ENCODE measurements around the gene UBE3C.

The UBE3C gene

DNA sequence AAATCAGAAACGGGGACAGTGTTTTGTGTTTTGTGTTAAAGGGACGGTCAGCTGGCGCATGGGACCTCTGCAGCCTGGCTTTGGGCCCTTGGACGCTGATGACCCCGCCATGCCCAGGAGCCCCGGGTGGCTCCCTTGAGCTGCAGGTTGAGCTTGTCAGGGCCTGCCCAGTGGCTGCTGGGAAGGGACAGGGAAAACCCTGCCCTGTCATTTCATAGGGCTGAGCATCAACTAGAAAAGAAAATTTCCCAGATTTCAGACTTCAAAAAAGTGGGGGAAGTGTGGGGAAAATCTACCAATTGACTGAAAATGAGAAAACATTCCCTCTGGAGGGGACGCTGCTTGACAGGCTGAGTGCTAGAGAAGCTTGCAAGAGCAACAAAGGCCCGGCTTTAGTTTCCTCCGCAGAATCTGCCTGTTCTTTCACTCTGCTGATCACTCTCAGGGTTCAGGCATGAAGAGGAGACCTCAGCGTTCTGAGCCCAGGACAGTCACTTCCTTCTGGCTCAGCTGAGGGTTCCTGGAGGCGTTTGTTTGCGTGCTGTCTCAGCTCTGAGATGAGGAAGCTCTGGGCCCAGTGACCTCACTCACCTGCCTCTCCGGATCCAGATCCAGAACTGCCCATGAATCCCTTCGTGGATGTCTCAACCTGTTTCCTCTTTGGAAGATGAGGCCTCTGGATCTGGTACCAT is 179.4 kb downstream of the UBE3C start:
- in situ Hi-C loops (cut with HindIII; ENCODE audit: low sequenced_read_pairs), result no loop called here
- TF ChIP-seq, protein P1, sequence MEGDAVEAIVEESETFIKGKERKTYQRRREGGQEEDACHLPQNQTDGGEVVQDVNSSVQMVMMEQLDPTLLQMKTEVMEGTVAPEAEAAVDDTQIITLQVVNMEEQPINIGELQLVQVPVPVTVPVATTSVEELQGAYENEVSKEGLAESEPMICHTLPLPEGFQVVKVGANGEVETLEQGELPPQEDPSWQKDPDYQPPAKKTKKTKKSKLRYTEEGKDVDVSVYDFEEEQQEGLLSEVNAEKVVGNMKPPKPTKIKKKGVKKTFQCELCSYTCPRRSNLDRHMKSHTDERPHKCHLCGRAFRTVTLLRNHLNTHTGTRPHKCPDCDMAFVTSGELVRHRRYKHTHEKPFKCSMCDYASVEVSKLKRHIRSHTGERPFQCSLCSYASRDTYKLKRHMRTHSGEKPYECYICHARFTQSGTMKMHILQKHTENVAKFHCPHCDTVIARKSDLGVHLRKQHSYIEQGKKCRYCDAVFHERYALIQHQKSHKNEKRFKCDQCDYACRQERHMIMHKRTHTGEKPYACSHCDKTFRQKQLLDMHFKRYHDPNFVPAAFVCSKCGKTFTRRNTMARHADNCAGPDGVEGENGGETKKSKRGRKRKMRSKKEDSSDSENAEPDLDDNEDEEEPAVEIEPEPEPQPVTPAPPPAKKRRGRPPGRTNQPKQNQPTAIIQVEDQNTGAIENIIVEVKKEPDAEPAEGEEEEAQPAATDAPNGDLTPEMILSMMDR (IDR thresholded peaks at IDR 0.05; ENCODE audit: low read depth, low read length), result no peak
- peak; percentile 22 for DNase-seq (ENCODE audit: low read depth, low spot score)
- H3K4me3 ChIP-seq (ENCODE audit: low read depth, low read length), result no peak overlapping the region

All from astrocyte of the spinal cord (primary cell).